Fibroblast of lung (primary cell): Measurements from ENCODE around the gene ARHGAP18.

ENCODE experiments used
- CTCF ChIP-seq, 2 donors: IDR thresholded peaks in 1 of 2; conservative IDR thresholded peaks in 1 of 2; 1 replicate in 1 of 2; 2 replicates in 1 of 2; pipeline ENCODE4 v1.5.1; 2011 to 2012; ENCODE audit warnings: low read length in 2 of 2, control low read depth in 1 of 2, inconsistent platforms in 1 of 2, low read depth in 1 of 2, mild to moderate bottlenecking in 1 of 2
- EZH2 ChIP-seq: IDR thresholded peaks from 2 replicates; pipeline ENCODE4 v1.5.1; 2012; ENCODE audit warnings: low read length, control low read depth, mild to moderate bottlenecking; ENCODE audit errors: missing control alignments

GRCh38 chr6:129638686-129639085 is 71.3 kb downstream of the ARHGAP18 start:
- no peak for TF ChIP-seq CTCF (conservative IDR thresholded peaks at IDR 0.05 in 1 of 2, IDR thresholded peaks at IDR 0.05 in 1 of 2; ENCODE audit: low read depth in 1 of 2, low read length in 2 of 2)
- TF ChIP-seq EZH2, result no peak
